H7 (cell line): ENCODE results near the gene CRTAC1. TPM values are rescaled to one million over a fixed set of nuclear protein-coding genes. Genes with fewer than 3 reads are reported as not detected.

ENCODE experiments used
- DNase-seq: peaks from one replicate; pipeline ENCODE4 v3.0.0; 2012
- H3K27me3 ChIP-seq: 2 replicates; pipeline ENCODE4 v1.6.0; 2011; ENCODE audit warnings: mild to moderate bottlenecking, low read length; ENCODE audit not compliant: control insufficient read depth, insufficient read depth
- H3K36me3 ChIP-seq: replicated peaks from 2 replicates; pipeline ENCODE4 v1.5.1; 2011; ENCODE audit warnings: low read length; ENCODE audit not compliant: control insufficient read depth, insufficient read depth
- H3K4me3 ChIP-seq: 2 replicates; pipeline ENCODE4 v1.5.1; 2011; ENCODE audit warnings: low read depth, mild to moderate bottlenecking, control low read depth, low read length, moderate library complexity; ENCODE audit not compliant: insufficient read depth
- total RNA-seq: library from RNA; depleted of rRNA; stranded (reverse); fragments of >200 nt; shearing (Covaris generic); gene quantifications from 2 replicates; pipeline ENCODE4 v1.2.3, GENCODE V29; 2014

Gene CRTAC1
- total RNA-seq, 1 experiment from 2014 or later = 0.03 TPM

GRCh38 chr10:97896756-97897358 lies 133.6 kb downstream of the CRTAC1 start:
- Histone ChIP-seq H3K27me3 (no peaks in the 10 kb centered on the region), H3K4me3 (no peak overlapping the region), H3K36me3 (no peaks in the 10 kb centered on the region)
- no peak for DNase-seq

GRCh38 chr10:97895915-97896314 lies 134.5 kb downstream of the CRTAC1 start:
- Histone ChIP-seq H3K4me3 (no peak overlapping the region), H3K27me3 (no peaks in the 10 kb centered on the region), H3K36me3 (no peaks in the 10 kb centered on the region)
- DNase-seq = no peak

- no peak overlapping the region for H3K4me3 ChIP-seq
- no peaks in the 10 kb centered on the region for H3K27me3 ChIP-seq
- H3K36me3 ChIP-seq = no peaks in the 10 kb centered on the region
- no peak for DNase-seq
These were observed 135.3 kb downstream of the CRTAC1 start for GRCh38 chr10:97895084-97895483.

GRCh38 chr10:97894092-97894491 lies 136.3 kb downstream of the CRTAC1 start:
- H3K4me3 ChIP-seq = no peak overlapping the region
- no peak for DNase-seq

GRCh38 chr10:97892939-97893338 lies 137.5 kb downstream of the CRTAC1 start:
- DNase-seq = no peak
- no peaks in the 10 kb centered on the region for H3K36me3 ChIP-seq
- H3K4me3 ChIP-seq = no peak overlapping the region
- H3K27me3 ChIP-seq = no peaks in the 10 kb centered on the region

More at GRCh38 chr10:97894092-97894491, 136.3 kb downstream of the CRTAC1 start:
- Histone ChIP-seq H3K27me3 (no peaks in the 10 kb centered on the region), H3K36me3 (no peaks in the 10 kb centered on the region)

- Histone ChIP-seq H3K27me3 (no peaks in the 10 kb centered on the region), H3K36me3 (no peaks in the 10 kb centered on the region), H3K4me3 (no peak overlapping the region)
- DNase-seq = no peak
These were observed 137.9 kb downstream of the CRTAC1 start for GRCh38 chr10:97892506-97892905.

GRCh38 chr10:97891497-97892167 lies 138.8 kb downstream of the CRTAC1 start:
- Histone ChIP-seq H3K36me3 (no peaks in the 10 kb centered on the region), H3K27me3 (no peaks in the 10 kb centered on the region), H3K4me3 (no peak overlapping the region)
- peak; percentile 71 for DNase-seq

- peak; percentile 89 for DNase-seq
- Histone ChIP-seq H3K36me3 (no peaks in the 10 kb centered on the region), H3K27me3 (no peaks in the 10 kb centered on the region), H3K4me3 (peak overlapping the region; percentile 15)
These were observed 140.8 kb downstream of the CRTAC1 start for GRCh38 chr10:97889461-97890265.

GRCh38 chr10:97888641-97889262 lies 141.7 kb downstream of the CRTAC1 start:
- no peaks in the 10 kb centered on the region for H3K27me3 ChIP-seq
- H3K36me3 ChIP-seq = no peaks in the 10 kb centered on the region
- DNase-seq = peak; percentile 93
- H3K4me3 ChIP-seq = no peak overlapping the region

GRCh38 chr10:97888134-97888533 lies 142.3 kb downstream of the CRTAC1 start:
- DNase-seq = no peak
- no peak overlapping the region for H3K4me3 ChIP-seq
- H3K36me3 ChIP-seq = no peaks in the 10 kb centered on the region
- H3K27me3 ChIP-seq = no peaks in the 10 kb centered on the region

GRCh38 chr10:97887399-97887798 lies 143.0 kb downstream of the CRTAC1 start:
- H3K4me3 ChIP-seq = no peak overlapping the region
- no peaks in the 10 kb centered on the region for H3K36me3 ChIP-seq
- no peak for DNase-seq
- no peaks in the 10 kb centered on the region for H3K27me3 ChIP-seq

GRCh38 chr10:97886286-97886685 lies 144.1 kb downstream of the CRTAC1 start:
- H3K27me3 ChIP-seq = no peaks in the 10 kb centered on the region
- no peaks in the 10 kb centered on the region for H3K36me3 ChIP-seq
- no peak for DNase-seq
- H3K4me3 ChIP-seq = no peak overlapping the region

GRCh38 chr10:97883092-97883485 lies 147.3 kb downstream of the CRTAC1 start:
- no peak overlapping the region for H3K4me3 ChIP-seq
- no peaks in the 10 kb centered on the region for H3K36me3 ChIP-seq
- DNase-seq = no peak
- no peaks in the 10 kb centered on the region for H3K27me3 ChIP-seq

GRCh38 chr10:97882142-97883091 lies 148.0 kb downstream of the CRTAC1 start:
- no peak for DNase-seq
- Histone ChIP-seq H3K4me3 (no peak overlapping the region), H3K36me3 (no peaks in the 10 kb centered on the region), H3K27me3 (no peaks in the 10 kb centered on the region)
